Activated T-cell treated with anti-CD3 and anti-CD28 coated beads for 24 hours (primary cell): Measurements from ENCODE around the gene GPRIN3.
"Not testable (repeated sequence)": the region's sequence is repeated elsewhere in the genome, so short reads cannot be mapped to it uniquely, and the experiment has no call there.

Experiments used
- DNase-seq: peaks from one replicate; pipeline ENCODE4 v3.0.0-alpha.2; 2020; ENCODE audit warnings: low read depth

GPRIN3 gene

DNA sequence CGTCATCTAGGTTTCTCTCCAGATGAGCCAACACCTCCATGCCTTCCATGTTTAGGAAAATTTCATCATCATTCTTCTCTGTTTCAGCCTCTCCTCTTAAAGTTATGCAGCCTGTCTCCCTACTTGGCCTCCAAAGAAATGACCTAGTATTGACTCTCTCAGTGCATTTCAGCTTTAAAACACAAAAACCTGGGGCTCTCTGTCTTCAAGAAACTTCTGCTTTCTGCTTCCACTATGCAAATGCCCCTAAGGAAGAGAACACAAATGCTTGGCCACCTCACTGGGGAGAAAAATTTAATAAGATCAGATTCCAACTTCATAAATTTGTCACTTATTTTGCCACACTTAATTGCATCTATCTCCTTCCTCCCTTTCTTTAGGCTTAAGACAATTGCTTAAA, 93.3 kb downstream of the GPRIN3 start:
- no peak for DNase-seq

GRCh38 chr4:89213382-89213701, 94.3 kb downstream of the GPRIN3 start:
- no peak for DNase-seq

- no peak for DNase-seq
Observed at GRCh38 chr4:89212666-89213381, 94.8 kb downstream of the GPRIN3 start.

GRCh38 chr4:89204624-89205023, 103.0 kb downstream of the GPRIN3 start:
- no peak for DNase-seq

GRCh38 chr4:89203902-89204301, 103.7 kb downstream of the GPRIN3 start:
- no peak for DNase-seq

DNA sequence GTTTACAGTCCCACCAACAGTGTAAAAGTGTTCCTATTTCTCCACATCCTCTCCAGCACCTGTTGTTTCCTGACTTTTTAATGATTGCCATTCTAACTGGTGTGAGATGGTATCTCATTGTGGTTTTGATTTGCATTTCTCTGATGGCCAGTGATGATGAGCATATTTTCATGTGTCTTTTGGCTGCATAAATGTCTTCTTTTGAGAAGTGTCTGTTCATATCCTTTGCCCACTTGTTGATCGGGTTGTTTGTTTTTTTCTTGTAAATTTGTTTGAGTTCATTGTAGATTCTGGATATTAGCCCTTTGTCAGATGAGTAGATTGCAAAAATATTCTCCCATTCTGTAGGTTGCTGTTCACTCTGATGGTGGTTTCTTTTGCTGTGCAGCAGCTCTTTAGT, 108.2 kb downstream of the GPRIN3 start:
- not testable (repeated sequence) for DNase-seq

- DNase-seq, result no peak
Observed at GRCh38 chr4:89197920-89198319, 109.7 kb downstream of the GPRIN3 start.

DNA sequence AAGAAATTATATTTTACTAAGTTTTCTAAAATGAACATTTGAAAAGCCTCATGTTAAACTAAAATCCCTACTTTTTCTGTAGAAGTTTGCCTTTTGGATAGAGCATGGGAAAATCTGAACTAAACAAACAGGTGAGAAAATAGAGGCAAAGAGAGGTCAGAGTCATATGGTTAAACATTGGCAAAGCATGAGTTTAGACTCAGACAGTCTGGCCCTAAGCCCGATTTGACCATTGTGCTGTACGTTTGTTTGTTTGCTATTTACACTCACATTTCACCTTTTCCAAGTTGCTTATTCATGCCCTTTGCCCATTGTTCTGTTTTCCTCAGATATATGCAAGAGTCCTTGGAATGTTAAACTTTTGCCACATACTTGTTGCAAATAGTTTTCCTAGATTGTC, 110.9 kb downstream of the GPRIN3 start:
- no peak for DNase-seq

GRCh38 chr4:89196056-89196674, 111.4 kb downstream of the GPRIN3 start:
- no peak for DNase-seq

- DNase-seq, result no peak
Observed at GRCh38 chr4:89193843-89194242, 113.8 kb downstream of the GPRIN3 start.
